Astrocyte (in vitro differentiated cells and primary cell): ENCODE results near the gene LRRTM1. TPM values are rescaled to one million over a fixed set of nuclear protein-coding genes. Genes with fewer than 3 reads are reported as not detected.

Experiments
- DNase-seq: peaks from one replicate; pipeline ENCODE4 v3.0.0-alpha.2; 2010; ENCODE audit warnings: low read depth
- FAIRE-seq: peaks from 2 replicates; lab custom pipeline; 2011; peaks lifted over from hg19 to GRCh38; lab: Jason Lieb, UNC
- H2AFZ ChIP-seq: 2 replicates; pipeline ENCODE4 v1.6.0; 2012; ENCODE audit warnings: low read depth, low read length, inconsistent platforms
- H3K27ac ChIP-seq: 2 replicates; pipeline ENCODE4 v1.5.1; 2011; ENCODE audit warnings: low read depth, low read length, inconsistent platforms
- H3K27me3 ChIP-seq: 2 replicates; pipeline ENCODE4 v1.6.0; 2011; ENCODE audit warnings: low read length, inconsistent platforms; ENCODE audit not compliant: insufficient read depth
- H3K36me3 ChIP-seq: 2 replicates; pipeline ENCODE4 v1.5.1; 2011; ENCODE audit warnings: low read length, inconsistent platforms; ENCODE audit not compliant: insufficient read depth
- H3K4me1 ChIP-seq: 2 replicates; pipeline ENCODE4 v1.5.1; 2011; ENCODE audit warnings: low read length, inconsistent platforms; ENCODE audit not compliant: insufficient read depth
- H3K4me2 ChIP-seq: 2 replicates; pipeline ENCODE4 v1.6.0; 2012; ENCODE audit warnings: low read length, inconsistent platforms
- H3K4me3 ChIP-seq: 2 replicates; pipeline ENCODE4 v1.5.1; 2011; ENCODE audit warnings: low read depth, mild to moderate bottlenecking, low read length, inconsistent platforms; ENCODE audit not compliant: insufficient read depth
- H3K79me2 ChIP-seq: 2 replicates; pipeline ENCODE4 v1.6.0; 2012; ENCODE audit warnings: mild to moderate bottlenecking, low read length, inconsistent platforms; ENCODE audit not compliant: insufficient read depth
- H3K9ac ChIP-seq: 2 replicates; pipeline ENCODE4 v1.6.0; 2012; ENCODE audit warnings: mild to moderate bottlenecking, low read length, inconsistent platforms
- H3K9me3 ChIP-seq: 2 replicates; pipeline ENCODE4 v1.5.1; 2012; ENCODE audit warnings: low read depth, mild to moderate bottlenecking, low read length, inconsistent platforms; ENCODE audit not compliant: insufficient read depth
- H4K20me1 ChIP-seq: 2 replicates; pipeline ENCODE4 v1.6.0; 2012; ENCODE audit warnings: low read length, inconsistent platforms; ENCODE audit not compliant: insufficient read depth
- H3K27ac Mint-ChIP-seq: one replicate; pipeline ENCODE4 v1.8.0; 2021; ENCODE audit warnings: mild to moderate bottlenecking, mixed read lengths; ENCODE audit not compliant: unreplicated experiment
- H3K27me3 Mint-ChIP-seq: one replicate; pipeline ENCODE4 v1.8.0; 2021; ENCODE audit warnings: low read depth, mixed read lengths; ENCODE audit not compliant: unreplicated experiment
- H3K36me3 Mint-ChIP-seq: one replicate; pipeline ENCODE4 v1.8.0; 2021; ENCODE audit warnings: low read depth, mixed read lengths; ENCODE audit not compliant: unreplicated experiment
- H3K4me1 Mint-ChIP-seq: one replicate; pipeline ENCODE4 v1.8.0; 2021; ENCODE audit warnings: low read depth, mixed read lengths; ENCODE audit not compliant: unreplicated experiment
- H3K4me3 Mint-ChIP-seq: one replicate; pipeline ENCODE4 v1.8.0; 2021; ENCODE audit warnings: mild to moderate bottlenecking, moderate library complexity, mixed read lengths; ENCODE audit not compliant: unreplicated experiment
- H3K9me3 Mint-ChIP-seq: one replicate; pipeline ENCODE4 v1.8.0; 2021; ENCODE audit warnings: mild to moderate bottlenecking, mixed read lengths; ENCODE audit not compliant: unreplicated experiment
- EZH2 ChIP-seq: IDR thresholded peaks from 2 replicates; pipeline ENCODE4 v1.6.1; 2012; ENCODE audit warnings: mild to moderate bottlenecking, low read length, inconsistent platforms; ENCODE audit not compliant: insufficient read depth
- total RNA-seq: library from RNA; stranded (reverse); gene quantifications from 2 replicates; pipeline ENCODE4 v1.2.1, GENCODE V29; 2021
- TF ChIP-seq, protein P1 (sequence below): IDR thresholded peaks from 2 replicates; pipeline ENCODE4 v1.5.1; 2011; ENCODE audit warnings: low read depth, mild to moderate bottlenecking, inconsistent platforms, low read length, moderate library complexity; ENCODE audit not compliant: insufficient read depth

The LRRTM1 gene
- total RNA-seq, 1 donor from 2014 or later: not detected

DNA sequence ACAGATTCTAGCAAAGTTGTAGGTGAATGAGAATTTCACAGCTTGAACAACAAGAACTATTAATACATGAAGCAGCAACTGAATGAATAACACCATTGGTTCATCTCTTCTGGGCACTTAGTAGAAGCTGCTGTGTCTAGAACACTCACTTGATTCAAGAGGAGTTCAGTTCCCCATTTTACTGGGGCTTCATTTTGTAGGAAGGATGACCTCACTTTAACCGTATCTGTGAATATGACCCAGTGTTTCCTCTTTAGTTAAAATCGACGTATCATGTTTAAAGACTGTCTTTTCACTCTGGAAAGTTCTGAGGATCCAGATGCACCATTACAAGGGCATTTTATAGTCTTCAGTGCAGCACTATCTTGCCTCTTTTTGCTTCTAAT lies 47.8 kb downstream of the LRRTM1 start:
- Mint-ChIP-seq H3K27me3 (peaks cover 2% of the 10 kb centered on the region), H3K27ac (no peak overlapping the region), H3K36me3 (no peaks in the 10 kb centered on the region), H3K4me3 (no peak overlapping the region), H3K9me3 (no peaks in the 10 kb centered on the region), H3K4me1 (peaks cover 2% of the 10 kb centered on the region)
- no peak for DNase-seq
- Histone ChIP-seq H3K4me1 (no peaks in the 10 kb centered on the region), H3K79me2 (no peaks in the 10 kb centered on the region), H3K9ac (no peak overlapping the region), H3K4me2 (no peak overlapping the region), H4K20me1 (no peaks in the 10 kb centered on the region), H2AFZ (no peak overlapping the region), H3K27me3 (no peaks in the 10 kb centered on the region), H3K27ac (no peak overlapping the region), H3K36me3 (no peaks in the 10 kb centered on the region), H3K9me3 (peaks cover 4% of the 10 kb centered on the region), H3K4me3 (no peak overlapping the region)
- no peak for TF ChIP-seq EZH2
- TF ChIP-seq, protein P1, sequence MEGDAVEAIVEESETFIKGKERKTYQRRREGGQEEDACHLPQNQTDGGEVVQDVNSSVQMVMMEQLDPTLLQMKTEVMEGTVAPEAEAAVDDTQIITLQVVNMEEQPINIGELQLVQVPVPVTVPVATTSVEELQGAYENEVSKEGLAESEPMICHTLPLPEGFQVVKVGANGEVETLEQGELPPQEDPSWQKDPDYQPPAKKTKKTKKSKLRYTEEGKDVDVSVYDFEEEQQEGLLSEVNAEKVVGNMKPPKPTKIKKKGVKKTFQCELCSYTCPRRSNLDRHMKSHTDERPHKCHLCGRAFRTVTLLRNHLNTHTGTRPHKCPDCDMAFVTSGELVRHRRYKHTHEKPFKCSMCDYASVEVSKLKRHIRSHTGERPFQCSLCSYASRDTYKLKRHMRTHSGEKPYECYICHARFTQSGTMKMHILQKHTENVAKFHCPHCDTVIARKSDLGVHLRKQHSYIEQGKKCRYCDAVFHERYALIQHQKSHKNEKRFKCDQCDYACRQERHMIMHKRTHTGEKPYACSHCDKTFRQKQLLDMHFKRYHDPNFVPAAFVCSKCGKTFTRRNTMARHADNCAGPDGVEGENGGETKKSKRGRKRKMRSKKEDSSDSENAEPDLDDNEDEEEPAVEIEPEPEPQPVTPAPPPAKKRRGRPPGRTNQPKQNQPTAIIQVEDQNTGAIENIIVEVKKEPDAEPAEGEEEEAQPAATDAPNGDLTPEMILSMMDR: no peak
- FAIRE-seq: no peak

- no peaks in the 10 kb centered on the region for H3K9me3 Mint-ChIP-seq
- H3K9ac ChIP-seq: no peak overlapping the region
- no peak overlapping the region for H2AFZ ChIP-seq
- no peak overlapping the region for H3K4me3 ChIP-seq
- peaks cover 2% of the 10 kb centered on the region for H3K27me3 Mint-ChIP-seq
- H3K4me1 Mint-ChIP-seq: peaks cover 2% of the 10 kb centered on the region
- H3K27ac ChIP-seq: no peak overlapping the region
- no peaks in the 10 kb centered on the region for H3K4me1 ChIP-seq
- no peaks in the 10 kb centered on the region for H3K36me3 ChIP-seq
- H3K79me2 ChIP-seq: no peaks in the 10 kb centered on the region
- DNase-seq (no peak), FAIRE-seq (no peak)
- H3K27me3 ChIP-seq: no peaks in the 10 kb centered on the region
- H3K4me2 ChIP-seq: no peak overlapping the region
- H3K36me3 Mint-ChIP-seq: no peaks in the 10 kb centered on the region
- H3K4me3 Mint-ChIP-seq: no peak overlapping the region
- H3K27ac Mint-ChIP-seq: no peak overlapping the region
- H4K20me1 ChIP-seq: no peaks in the 10 kb centered on the region
- TF ChIP-seq EZH2: no peak
- TF ChIP-seq, protein P1: peak; percentile 33
- H3K9me3 ChIP-seq: peaks cover 3% of the 10 kb centered on the region
These were observed 48.4 kb downstream of the LRRTM1 start for GRCh38 chr2:80255918-80256781.
